IPS-18c (cell line): ENCODE data around the gene FAM174C.

Experiments
- H3K4me3 ChIP-seq: 2 replicates; pipeline ENCODE4 v1.7.0; 2013; ENCODE audit warnings: low read depth, mild to moderate bottlenecking, low read length, moderate library complexity; ENCODE audit not compliant: insufficient read depth
- H3K9me3 ChIP-seq: one replicate; pipeline ENCODE4 v1.6.1; 2013; ENCODE audit warnings: mild to moderate bottlenecking, low read length, moderate library complexity; ENCODE audit not compliant: control insufficient read depth, insufficient read depth

Gene FAM174C

GRCh38 chr19:1255186-1256161, 19.9 kb upstream of the FAM174C start:
- Histone ChIP-seq H3K4me3 (no peak overlapping the region), H3K9me3 (peaks cover 4% of the 10 kb centered on the region)

- Histone ChIP-seq H3K9me3 (peaks cover 4% of the 10 kb centered on the region), H3K4me3 (no peak overlapping the region)
Observed at GRCh38 chr19:1256646-1257474, 18.5 kb upstream of the FAM174C start.

- Histone ChIP-seq H3K4me3 (no peak overlapping the region), H3K9me3 (peaks cover 4% of the 10 kb centered on the region)
Observed at GRCh38 chr19:1257475-1258162, 17.7 kb upstream of the FAM174C start.

- H3K9me3 ChIP-seq: peaks cover 4% of the 10 kb centered on the region
- H3K4me3 ChIP-seq: no peak overlapping the region
Observed at GRCh38 chr19:1258163-1258492, 17.2 kb upstream of the FAM174C start.

- H3K4me3 ChIP-seq: no peak overlapping the region
- peaks cover 4% of the 10 kb centered on the region for H3K9me3 ChIP-seq
Observed at GRCh38 chr19:1258707-1259205, 16.6 kb upstream of the FAM174C start.

GRCh38 chr19:1259206-1259875, 16.0 kb upstream of the FAM174C start:
- H3K4me3 ChIP-seq: peak overlapping the region; percentile 28; the same call in 1 of the 2 replicates
- peaks cover 4% of the 10 kb centered on the region for H3K9me3 ChIP-seq

- Histone ChIP-seq H3K9me3 (peaks cover 4% of the 10 kb centered on the region), H3K4me3 (peak overlapping the region; percentile 38; the same call in 1 of the 2 replicates)
Observed at GRCh38 chr19:1259876-1260748, 15.2 kb upstream of the FAM174C start.

- peak overlapping the region; percentile 86 for H3K4me3 ChIP-seq
- H3K9me3 ChIP-seq: peaks cover 4% of the 10 kb centered on the region
Observed at GRCh38 chr19:1260749-1261537, 14.4 kb upstream of the FAM174C start.

- H3K4me3 ChIP-seq: peak overlapping the region; percentile 86
- peaks cover 4% of the 10 kb centered on the region for H3K9me3 ChIP-seq
Observed at GRCh38 chr19:1261538-1261797, 13.9 kb upstream of the FAM174C start.

- Histone ChIP-seq H3K4me3 (peak overlapping the region; percentile 86), H3K9me3 (peaks cover 4% of the 10 kb centered on the region)
Observed at GRCh38 chr19:1261798-1262622, 13.3 kb upstream of the FAM174C start.

- peak overlapping the region; percentile 86 for H3K4me3 ChIP-seq
- H3K9me3 ChIP-seq: peaks cover 2% of the 10 kb centered on the region
Observed at GRCh38 chr19:1262623-1263123, 12.7 kb upstream of the FAM174C start.

- H3K4me3 ChIP-seq: no peak overlapping the region
- H3K9me3 ChIP-seq: peaks cover 2% of the 10 kb centered on the region
Observed at GRCh38 chr19:1263188-1263587, 12.1 kb upstream of the FAM174C start.

GRCh38 chr19:1264801-1265614, 10.3 kb upstream of the FAM174C start:
- H3K4me3 ChIP-seq: peak overlapping the region; percentile 51; the same call in 1 of the 2 replicates
- no peaks in the 10 kb centered on the region for H3K9me3 ChIP-seq

GRCh38 chr19:1265615-1266128, 9.7 kb upstream of the FAM174C start:
- H3K4me3 ChIP-seq: peak overlapping the region; percentile 51
- no peaks in the 10 kb centered on the region for H3K9me3 ChIP-seq
